Activated CD4-positive, alpha-beta T cell treated with anti-CD3 and anti-CD28 coated beads, Interleukin-2, amount 10 ng/mL, durations not matched to agents 7 days and 5 days (primary cell): ENCODE data around the gene SFT2D1. TPM values are rescaled to one million over a fixed set of nuclear protein-coding genes. Genes with fewer than 3 reads are reported as not detected.

ENCODE experiments used
- CTCF ChIA-PET: fragments of 350-600 bp; sonication (Branson Sonifier 250); formaldehyde crosslinking; loops from one replicate; lab custom pipeline; 2021; ENCODE audit warnings: antibody characterized with exemption; lab: Charles Lee
- POLR2A ChIA-PET: fragments of 350-600 bp; sonication (Branson Sonifier 250); formaldehyde crosslinking; loops from one replicate; lab custom pipeline; 2021; ENCODE audit warnings: antibody characterized with exemption; lab: Charles Lee
- DNase-seq: peaks from one replicate; pipeline ENCODE4 v3.0.0-alpha.2; 2020
- H3K27ac Mint-ChIP-seq: one replicate; pipeline ENCODE4 v1.8.0; 2021; ENCODE audit warnings: mild to moderate bottlenecking, moderate library complexity, mixed read lengths
- H3K27me3 Mint-ChIP-seq: one replicate; pipeline ENCODE4 v1.8.0; 2021; ENCODE audit warnings: mixed read lengths
- H3K36me3 Mint-ChIP-seq: one replicate; pipeline ENCODE4 v1.8.0; 2021; ENCODE audit warnings: low read depth, mixed read lengths
- H3K4me1 Mint-ChIP-seq: one replicate; pipeline ENCODE4 v1.8.0; 2021; ENCODE audit warnings: mixed read lengths
- H3K4me3 Mint-ChIP-seq: one replicate; pipeline ENCODE4 v1.8.0; 2021; ENCODE audit warnings: mild to moderate bottlenecking, moderate library complexity, mixed read lengths
- H3K9me3 Mint-ChIP-seq: one replicate; pipeline ENCODE4 v1.8.0; 2021; ENCODE audit warnings: mixed read lengths
- total RNA-seq, 2 experiments: library from RNA; stranded (reverse); gene quantifications; one replicate each; pipeline ENCODE4 v1.2.3, GENCODE V29; 2021

Gene SFT2D1
- total RNA-seq, 2 experiments from 2014 or later = 39.7 to 43.2 TPM

DNA sequence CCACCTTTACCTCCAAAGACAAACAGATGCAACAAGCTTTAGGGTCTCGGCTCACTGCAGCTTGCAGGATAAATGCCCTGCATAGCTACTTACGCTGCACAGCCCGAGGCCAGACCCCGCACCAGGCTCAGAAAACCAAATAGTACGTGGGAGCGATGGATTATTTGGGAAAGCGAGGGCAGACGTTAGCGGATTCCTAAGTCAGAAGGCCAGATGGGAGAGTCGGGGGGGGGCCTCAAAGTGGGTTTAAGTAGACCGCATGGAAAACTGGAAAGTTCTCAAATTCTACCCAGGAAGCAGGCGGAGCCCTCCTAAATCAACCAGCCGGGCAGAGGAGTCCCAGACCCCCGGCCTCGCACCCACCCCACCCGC lies 382 bp downstream of the SFT2D1 start:
- ChIA-PET CTCF (interaction anchor here (0.6 kb wide), 1 partner anchor 659 kb away, joined by 3 read pairs; no protein-coding TSS in a partner anchor), POLR2A (no interaction called here)
- Mint-ChIP-seq H3K27me3 (peaks cover 12% of the 10 kb centered on the region), H3K36me3 (peaks cover 3% of the 10 kb centered on the region), H3K4me1 (peaks cover 6% of the 10 kb centered on the region), H3K27ac (peak overlapping the region; percentile 89), H3K9me3 (no peaks in the 10 kb centered on the region), H3K4me3 (peak overlapping the region; percentile 84)
- DNase-seq = no peak

- peak overlapping the region; percentile 89 for H3K27ac Mint-ChIP-seq
- peaks cover 9% of the 10 kb centered on the region for H3K27me3 Mint-ChIP-seq
- peaks cover 8% of the 10 kb centered on the region for H3K36me3 Mint-ChIP-seq
- peak overlapping the region; percentile 84 for H3K4me3 Mint-ChIP-seq
- CTCF ChIA-PET = interaction anchor here (0.6 to 0.7 kb wide), 2 partner anchors 105 to 658 kb away, joined by 3 to 5 read pairs; no protein-coding TSS in a partner anchor
- H3K9me3 Mint-ChIP-seq = no peaks in the 10 kb centered on the region
- POLR2A ChIA-PET = no interaction called here
- DNase-seq = peak; percentile 31
- H3K4me1 Mint-ChIP-seq = peaks cover 6% of the 10 kb centered on the region
Observed at GRCh38 chr6:166341464-166341863, 881 bp downstream of the SFT2D1 start.

DNA sequence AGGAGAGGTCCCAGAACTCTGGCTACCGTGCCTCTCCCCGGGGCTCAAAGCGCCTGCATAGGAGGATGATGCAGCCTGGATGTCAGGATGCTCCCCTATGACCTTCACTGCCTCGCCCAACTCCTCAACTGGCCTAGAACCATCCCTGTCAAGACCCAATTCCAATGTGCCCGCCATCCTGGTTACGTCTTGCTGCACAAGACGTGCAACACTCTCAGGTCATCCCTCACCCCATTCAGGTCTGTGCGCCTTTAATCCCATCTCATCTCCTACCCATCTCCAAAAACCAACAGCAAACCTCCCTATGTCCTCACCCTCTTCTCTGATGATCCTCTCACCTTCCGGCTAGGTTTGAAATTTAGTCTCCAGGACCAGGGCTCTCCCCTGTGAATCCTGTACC lies 3.5 kb downstream of the SFT2D1 start:
- Mint-ChIP-seq H3K27ac (no peak overlapping the region), H3K36me3 (peaks cover 29% of the 10 kb centered on the region), H3K4me3 (no peak overlapping the region), H3K27me3 (no peaks in the 10 kb centered on the region), H3K4me1 (peaks cover 26% of the 10 kb centered on the region), H3K9me3 (no peaks in the 10 kb centered on the region)
- DNase-seq = no peak
- CTCF ChIA-PET = no interaction called here
- POLR2A ChIA-PET = no interaction called here

GRCh38 chr6:166336847-166337246 lies 5.5 kb downstream of the SFT2D1 start:
- POLR2A ChIA-PET = no interaction called here
- Mint-ChIP-seq H3K4me1 (peaks cover 41% of the 10 kb centered on the region), H3K9me3 (no peaks in the 10 kb centered on the region), H3K36me3 (peaks cover 40% of the 10 kb centered on the region), H3K27ac (no peak overlapping the region), H3K4me3 (no peak overlapping the region), H3K27me3 (no peaks in the 10 kb centered on the region)
- no peak for DNase-seq
- CTCF ChIA-PET = interaction anchor here (0.6 to 1.9 kb wide), 5 partner anchors 13 to 74 kb away, joined by 3 to 7 read pairs (median 3); no protein-coding TSS in a partner anchor

DNA sequence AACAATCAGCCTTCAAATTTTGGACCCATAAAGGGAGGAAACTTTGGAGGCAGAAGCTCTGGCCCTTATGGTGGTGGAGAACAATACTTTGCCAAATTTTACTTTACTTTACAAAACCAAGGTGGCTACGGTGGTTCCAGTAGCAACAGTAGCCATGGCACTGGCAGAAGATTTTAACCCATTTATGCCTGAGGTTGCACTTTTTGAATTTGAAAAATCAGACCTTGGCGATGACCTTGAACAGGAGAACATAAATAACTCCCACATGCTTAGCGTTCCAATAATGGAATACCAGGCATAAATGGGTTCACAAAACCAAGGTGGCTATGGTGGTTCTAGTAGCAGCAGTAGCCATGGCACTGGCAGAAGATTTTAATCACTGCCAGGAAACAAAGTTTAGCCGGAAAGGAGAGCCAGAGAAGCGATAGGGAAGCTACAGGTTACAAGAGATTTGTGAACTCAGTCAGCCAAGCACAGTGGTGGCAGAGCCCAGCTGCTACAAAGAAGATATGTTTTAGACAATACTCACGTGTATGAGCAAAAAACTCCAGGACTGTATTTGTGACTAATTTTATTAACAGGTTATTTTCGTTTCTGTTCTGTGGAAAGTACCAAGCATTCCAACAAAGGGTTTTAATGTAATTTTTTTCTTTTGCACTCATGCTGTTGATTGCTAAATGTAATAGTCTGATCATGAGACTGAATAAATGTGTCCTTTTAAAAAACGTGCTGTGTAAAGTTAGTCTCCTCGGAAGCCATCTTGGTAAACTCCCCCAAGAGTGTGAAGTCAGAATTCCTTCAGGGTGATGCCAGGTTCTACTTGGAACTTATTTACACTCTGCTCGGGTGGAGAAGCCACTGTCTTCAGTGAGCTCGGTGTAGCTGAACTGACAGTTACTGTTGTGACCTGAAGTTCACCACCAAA lies 6.7 kb downstream of the SFT2D1 start:
- Mint-ChIP-seq H3K36me3 (peaks cover 39% of the 10 kb centered on the region), H3K27me3 (no peaks in the 10 kb centered on the region), H3K9me3 (no peaks in the 10 kb centered on the region), H3K27ac (no peak overlapping the region), H3K4me1 (peaks cover 39% of the 10 kb centered on the region), H3K4me3 (no peak overlapping the region)
- POLR2A ChIA-PET = no interaction called here
- CTCF ChIA-PET = interaction anchor here (1.9 kb wide), 1 partner anchor 46 kb away, joined by 7 read pairs; no protein-coding TSS in a partner anchor
- DNase-seq = no peak

GRCh38 chr6:166334878-166335277 lies 7.5 kb downstream of the SFT2D1 start:
- Mint-ChIP-seq H3K4me1 (peaks cover 39% of the 10 kb centered on the region), H3K27me3 (no peaks in the 10 kb centered on the region), H3K36me3 (peaks cover 39% of the 10 kb centered on the region), H3K9me3 (no peaks in the 10 kb centered on the region), H3K4me3 (no peak overlapping the region), H3K27ac (no peak overlapping the region)
- POLR2A ChIA-PET = no interaction called here
- CTCF ChIA-PET = interaction anchor here (1.2 to 1.9 kb wide), 2 partner anchors 47 to 79 kb away, joined by 3 to 7 read pairs; no protein-coding TSS in a partner anchor
- DNase-seq = no peak

GRCh38 chr6:166333172-166333995 lies 9.0 kb downstream of the SFT2D1 start:
- Mint-ChIP-seq H3K4me1 (peaks cover 39% of the 10 kb centered on the region), H3K27ac (peak overlapping the region; percentile 9), H3K36me3 (peaks cover 46% of the 10 kb centered on the region), H3K4me3 (peak overlapping the region; percentile 0), H3K27me3 (no peaks in the 10 kb centered on the region), H3K9me3 (no peaks in the 10 kb centered on the region)
- CTCF ChIA-PET = no interaction called here
- peak; percentile 60 for DNase-seq
- POLR2A ChIA-PET = no interaction called here

GRCh38 chr6:166331503-166332415 lies 10.6 kb downstream of the SFT2D1 start:
- H3K9me3 Mint-ChIP-seq = no peaks in the 10 kb centered on the region
- H3K36me3 Mint-ChIP-seq = peaks cover 48% of the 10 kb centered on the region
- H3K4me1 Mint-ChIP-seq = peaks cover 39% of the 10 kb centered on the region
- H3K27ac Mint-ChIP-seq = no peak overlapping the region
- no peak for DNase-seq
- CTCF ChIA-PET = no interaction called here
- no peak overlapping the region for H3K4me3 Mint-ChIP-seq
- POLR2A ChIA-PET = no interaction called here
- H3K27me3 Mint-ChIP-seq = no peaks in the 10 kb centered on the region

- ChIA-PET CTCF (interaction anchor here (1.0 kb wide), 1 partner anchor 10 kb away, joined by 3 read pairs; no protein-coding TSS in a partner anchor), POLR2A (no interaction called here)
- H3K27ac Mint-ChIP-seq = no peak overlapping the region
- H3K4me3 Mint-ChIP-seq = no peak overlapping the region
- DNase-seq = no peak
- H3K27me3 Mint-ChIP-seq = no peaks in the 10 kb centered on the region
- peaks cover 40% of the 10 kb centered on the region for H3K36me3 Mint-ChIP-seq
- H3K9me3 Mint-ChIP-seq = no peaks in the 10 kb centered on the region
- H3K4me1 Mint-ChIP-seq = peaks cover 36% of the 10 kb centered on the region
Observed at GRCh38 chr6:166330612-166331011, 11.7 kb downstream of the SFT2D1 start.

GRCh38 chr6:166325383-166326042 lies 16.8 kb downstream of the SFT2D1 start:
- no peak for DNase-seq
- Mint-ChIP-seq H3K27ac (no peak overlapping the region), H3K4me3 (no peak overlapping the region), H3K9me3 (no peaks in the 10 kb centered on the region), H3K4me1 (no peaks in the 10 kb centered on the region), H3K36me3 (peaks cover 27% of the 10 kb centered on the region), H3K27me3 (no peaks in the 10 kb centered on the region)
- ChIA-PET CTCF (interaction anchor here (1.0 to 2.6 kb wide), 3 partner anchors 13 to 56 kb away, joined by 3 to 7 read pairs (median 3); no protein-coding TSS in a partner anchor), POLR2A (no interaction called here)

DNA sequence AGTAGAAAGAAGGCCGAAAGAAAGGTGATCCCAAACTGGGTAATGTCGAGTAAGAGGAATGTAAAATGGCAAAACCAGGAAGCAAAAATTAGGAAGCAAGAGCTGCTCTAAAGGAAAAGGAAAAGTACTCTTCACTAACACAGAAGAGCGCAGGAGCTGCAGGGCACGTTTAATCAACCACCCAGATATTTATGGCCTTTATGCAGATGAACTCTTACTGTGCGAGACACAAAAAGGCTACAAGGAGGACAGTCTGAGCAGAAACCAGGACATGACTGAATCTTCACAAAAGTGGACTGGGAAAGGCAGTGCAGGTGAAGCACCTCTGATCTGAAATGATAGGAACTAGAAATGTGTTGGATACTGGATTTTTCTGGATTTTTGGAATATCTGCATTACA lies 18.9 kb downstream of the SFT2D1 start:
- no peak overlapping the region for H3K27ac Mint-ChIP-seq
- H3K27me3 Mint-ChIP-seq = no peaks in the 10 kb centered on the region
- POLR2A ChIA-PET = no interaction called here
- H3K4me1 Mint-ChIP-seq = no peaks in the 10 kb centered on the region
- H3K9me3 Mint-ChIP-seq = no peaks in the 10 kb centered on the region
- H3K4me3 Mint-ChIP-seq = no peak overlapping the region
- H3K36me3 Mint-ChIP-seq = peaks cover 20% of the 10 kb centered on the region
- CTCF ChIA-PET = interaction anchor here (1.0 kb wide), 1 partner anchor 75 kb away, joined by 4 read pairs; no protein-coding TSS in a partner anchor
- no peak for DNase-seq
